Uterus (tissue), 4 donors: Measurements from ENCODE around the gene NFATC1. TPM values are rescaled to one million over a fixed set of nuclear protein-coding genes. Genes with fewer than 3 reads are reported as not detected.
A peak's percentile ranks its signal among the peaks of the same experiment; 100 is the strongest.

Source experiments
- DNase-seq, 2 donors: peaks; one replicate each; pipeline ENCODE4 v3.0.0-alpha.2; 2019 to 2020
- H3K27ac ChIP-seq, 2 donors: fragments of 200-600 bp; sonication (generic); 1 replicate in 1 of 2; 2 replicates in 1 of 2; pipeline ENCODE4 v1.5.1; 2016 to 2018
- H3K27me3 ChIP-seq, 2 donors: fragments of 200-600 bp; sonication (generic); one replicate each; pipeline ENCODE4 v1.5.1; 2018 to 2019; ENCODE audit warnings: control low read depth in 1 of 2
- H3K36me3 ChIP-seq, 2 donors: fragments of 200-600 bp; sonication (generic); one replicate each; pipeline ENCODE4 v1.5.1; 2019; ENCODE audit warnings: control low read depth in 1 of 2
- H3K4me1 ChIP-seq, 2 donors: fragments of 200-600 bp; sonication (generic); one replicate each; pipeline ENCODE4 v1.5.1; 2018 to 2019; ENCODE audit warnings: control low read depth in 1 of 2
- H3K4me3 ChIP-seq, 2 donors: fragments of 200-600 bp; sonication (generic); 1 replicate in 1 of 2; 2 replicates in 1 of 2; pipeline ENCODE4 v1.5.1; 2018 to 2019; ENCODE audit warnings: mild to moderate bottlenecking in 1 of 2
- H3K9me3 ChIP-seq, 2 donors: fragments of 200-600 bp; sonication (generic); one replicate each; pipeline ENCODE4 v1.5.1; 2019; ENCODE audit warnings: control low read depth in 1 of 2
- CTCF ChIP-seq, 4 experiments: fragments of 200-600 bp in 2 of 4; fragments of 450-650 bp in 2 of 4; sonication (generic) in 2 of 4; IDR thresholded peaks; one replicate each; pipeline ENCODE4 v1.5.1; 2016 to 2019; ENCODE audit warnings: antibody characterized with exemption in 4 of 4, mild to moderate bottlenecking in 2 of 4, moderate library complexity in 1 of 4
- POLR2A ChIP-seq, 2 donors: fragments of 450-650 bp; IDR thresholded peaks; one replicate each; pipeline ENCODE4 v1.6.1; 2016; ENCODE audit warnings: antibody characterized with exemption in 2 of 2, mild to moderate bottlenecking in 1 of 2, moderate library complexity in 1 of 2
- intact Hi-C: fragments of 100-400 bp; cut with DNase I; formaldehyde crosslinking; loops from one replicate; pipeline ENCODE4 v1.15.1; 2023; ENCODE audit warnings: low total_unique reads
- total RNA-seq, 4 donors: library from RNA; depleted of rRNA in 3 of 4; stranded (reverse); fragments of >200 nt in 3 of 4; gene quantifications; one replicate each; pipeline versions ENCODE4 v1.1.0 to v1.2.4, GENCODE V29; 2014 to 2023
- donor health status: DM: yes; HTN: yes; CAD: no.

Gene NFATC1
- total RNA-seq, 4 donors from 2014 or later = 9.2 to 25.1 (median 14.6) TPM

- intact Hi-C loops = no loop called here
These were observed 9.5 kb downstream of the NFATC1 start for GRCh38 chr18:79405019-79405780.

GRCh38 chr18:79405781-79406575 is 10.2 kb downstream of the NFATC1 start:
- Histone ChIP-seq H3K4me1 (no peaks in the 10 kb centered on the region), H3K36me3 (no peaks in the 10 kb centered on the region), H3K4me3 (no peak overlapping the region), H3K9me3 (no peaks in the 10 kb centered on the region), H3K27me3 (no peaks in the 10 kb centered on the region), H3K27ac (peak overlapping the region; percentile 30 to 57)
- DNase-seq = no peak
- intact Hi-C loops = no loop called here
- TF ChIP-seq CTCF (IDR thresholded peaks at IDR 0.05) = no peak
- TF ChIP-seq POLR2A (IDR thresholded peaks at IDR 0.05) = no peak

More at GRCh38 chr18:79405019-79405780, 9.5 kb downstream of the NFATC1 start:
- TF ChIP-seq CTCF (IDR thresholded peaks at IDR 0.05) = no peak
- Histone ChIP-seq H3K9me3 (no peaks in the 10 kb centered on the region), H3K27me3 (no peaks in the 10 kb centered on the region), H3K4me1 (no peaks in the 10 kb centered on the region), H3K36me3 (no peaks in the 10 kb centered on the region), H3K27ac (peak overlapping the region in 1 of 2 donors; percentile 57), H3K4me3 (no peak overlapping the region)
- no peak for DNase-seq

GRCh38 chr18:79406708-79407107 is 11.0 kb downstream of the NFATC1 start:
- H3K27me3 ChIP-seq = no peaks in the 10 kb centered on the region
- H3K36me3 ChIP-seq = no peaks in the 10 kb centered on the region
- no peak overlapping the region for H3K27ac ChIP-seq
- no peak overlapping the region for H3K4me3 ChIP-seq
- no peak for DNase-seq
- no peak for TF ChIP-seq POLR2A (IDR thresholded peaks at IDR 0.05)
- TF ChIP-seq CTCF (IDR thresholded peaks at IDR 0.05) = no peak
- intact Hi-C loops = no loop called here
- H3K9me3 ChIP-seq = no peaks in the 10 kb centered on the region
- H3K4me1 ChIP-seq = no peaks in the 10 kb centered on the region

GRCh38 chr18:79409313-79409712 is 13.6 kb downstream of the NFATC1 start:
- no peaks in the 10 kb centered on the region for H3K4me1 ChIP-seq
- DNase-seq = no peak
- H3K9me3 ChIP-seq = no peaks in the 10 kb centered on the region
- H3K4me3 ChIP-seq = no peak overlapping the region
- no peaks in the 10 kb centered on the region for H3K36me3 ChIP-seq
- TF ChIP-seq POLR2A (IDR thresholded peaks at IDR 0.05) (no peak), CTCF (IDR thresholded peaks at IDR 0.05) (no peak)
- H3K27me3 ChIP-seq = no peaks in the 10 kb centered on the region
- H3K27ac ChIP-seq = no peak overlapping the region
- intact Hi-C loops = no loop called here

- H3K4me3 ChIP-seq = no peak overlapping the region
- H3K4me1 ChIP-seq = no peaks in the 10 kb centered on the region
- TF ChIP-seq CTCF (IDR thresholded peaks at IDR 0.05) = no peak
- TF ChIP-seq POLR2A (IDR thresholded peaks at IDR 0.05) = no peak
- DNase-seq = no peak
- H3K27me3 ChIP-seq = no peaks in the 10 kb centered on the region
- no peaks in the 10 kb centered on the region for H3K9me3 ChIP-seq
- intact Hi-C loops = no loop called here
- H3K27ac ChIP-seq = no peak overlapping the region
- H3K36me3 ChIP-seq = no peaks in the 10 kb centered on the region
These were observed 14.5 kb downstream of the NFATC1 start for GRCh38 chr18:79410171-79410641.
